ENCODE data around the gene MRPL49. TPM values are rescaled to one million over a fixed set of nuclear protein-coding genes. Genes with fewer than 3 reads are reported as not detected.

MRPL49 gene
- total and polyA plus RNA-seq, 2 of the 13 experiments (the other 11 are each of a cell fraction or from before 2014, with no cell fraction given), result 39.2 to 53.3 TPM

DNA sequence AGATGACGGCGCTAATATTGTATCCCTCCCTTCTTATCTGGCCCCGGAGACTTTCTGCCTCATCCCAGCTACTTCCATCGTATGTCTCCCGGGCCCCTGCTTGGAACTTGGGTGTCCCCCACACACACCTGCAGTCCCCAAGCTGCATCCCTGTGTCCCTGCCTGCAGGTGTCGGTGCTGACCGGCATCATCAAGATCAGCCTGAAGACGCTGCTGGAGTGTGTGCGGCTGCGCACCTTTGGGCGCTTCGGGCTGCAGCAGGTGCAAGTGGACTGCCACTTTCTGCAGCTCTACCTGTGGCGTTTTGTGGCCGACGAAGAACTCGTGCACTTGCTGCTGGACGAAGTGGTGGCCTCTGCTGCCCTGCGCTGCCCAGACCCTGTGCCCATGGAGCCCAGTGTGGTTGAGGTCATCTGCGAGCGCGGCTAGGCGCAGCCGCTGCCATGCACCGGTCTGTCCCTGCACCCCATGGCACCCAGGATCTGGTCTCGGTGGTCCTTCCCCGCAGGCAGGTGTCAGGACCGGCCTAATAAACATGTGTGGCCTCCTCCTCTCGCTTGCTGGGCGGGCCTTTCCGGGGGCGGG, 10.9 kb upstream of the MRPL49 start (continued):
- TF ChIP-seq SNAI1 (CRISPR knock-in tag; IDR thresholded peaks at IDR 0.05; ENCODE audit: borderline replicate concordance) (no peak), HDAC1 (CRISPR knock-in tag; IDR thresholded peaks at IDR 0.05) (peak; percentile 46; the same call in 1 of the 2 replicates), GABPB1 (CRISPR knock-in tag; IDR thresholded peaks at IDR 0.05) (peak; percentile 77; the same call in 1 of the 2 replicates), ZNF761 (CRISPR knock-in tag; conservative IDR thresholded peaks at IDR 0.05) (0 out of 2 replicates have a peak, but pooled peaks have one; percentile 17), PTBP1 (IDR thresholded peaks at IDR 0.05; ENCODE audit: low read depth, low read length, poor library complexity, severe bottlenecking) (peak; percentile 19), RBM22 (optimal IDR thresholded peaks at IDR 0.05; ENCODE audit: low read length) (no peak), KLF12 (CRISPR knock-in tag; IDR thresholded peaks at IDR 0.05; ENCODE audit: borderline replicate concordance) (no peak), ZNF350 (CRISPR knock-in tag; IDR thresholded peaks at IDR 0.05; ENCODE audit: borderline replicate concordance, low read depth) (no peak; the same call in 1 of the 2 replicates), ZNF496 (CRISPR knock-in tag; IDR thresholded peaks at IDR 0.05; ENCODE audit: insufficient replicate concordance) (no peak), ZNF709 (CRISPR knock-in tag; IDR thresholded peaks at IDR 0.05) (peak; percentile 45; the same call in 1 of the 2 replicates), NONO (IDR thresholded peaks at IDR 0.05) (no peak), NONO (CRISPR knock-in tag; conservative IDR thresholded peaks at IDR 0.05) (no peak), MIXL1 (CRISPR knock-in tag; IDR thresholded peaks at IDR 0.05) (no peak), AHR (CRISPR knock-in tag; IDR thresholded peaks at IDR 0.05) (no peak), ZNF563 (CRISPR knock-in tag; IDR thresholded peaks at IDR 0.05) (0 out of 2 replicates have a peak, but pooled peaks have one; percentile 16), CBFB (CRISPR knock-in tag; IDR thresholded peaks at IDR 0.05) (no peak)
- TF ChIP-seq, protein P1, sequence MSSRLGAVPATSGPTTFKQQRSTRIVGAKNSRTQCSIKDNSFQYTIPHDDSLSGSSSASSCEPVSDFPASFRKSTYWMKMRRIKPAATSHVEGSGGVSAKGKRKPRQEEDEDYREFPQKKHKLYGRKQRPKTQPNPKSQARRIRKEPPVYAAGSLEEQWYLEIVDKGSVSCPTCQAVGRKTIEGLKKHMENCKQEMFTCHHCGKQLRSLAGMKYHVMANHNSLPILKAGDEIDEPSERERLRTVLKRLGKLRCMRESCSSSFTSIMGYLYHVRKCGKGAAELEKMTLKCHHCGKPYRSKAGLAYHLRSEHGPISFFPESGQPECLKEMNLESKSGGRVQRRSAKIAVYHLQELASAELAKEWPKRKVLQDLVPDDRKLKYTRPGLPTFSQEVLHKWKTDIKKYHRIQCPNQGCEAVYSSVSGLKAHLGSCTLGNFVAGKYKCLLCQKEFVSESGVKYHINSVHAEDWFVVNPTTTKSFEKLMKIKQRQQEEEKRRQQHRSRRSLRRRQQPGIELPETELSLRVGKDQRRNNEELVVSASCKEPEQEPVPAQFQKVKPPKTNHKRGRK (CRISPR knock-in tag; IDR thresholded peaks at IDR 0.05), result 0 out of 2 replicates have a peak, but pooled peaks have one; percentile 37
- TF ChIP-seq, protein P2, sequence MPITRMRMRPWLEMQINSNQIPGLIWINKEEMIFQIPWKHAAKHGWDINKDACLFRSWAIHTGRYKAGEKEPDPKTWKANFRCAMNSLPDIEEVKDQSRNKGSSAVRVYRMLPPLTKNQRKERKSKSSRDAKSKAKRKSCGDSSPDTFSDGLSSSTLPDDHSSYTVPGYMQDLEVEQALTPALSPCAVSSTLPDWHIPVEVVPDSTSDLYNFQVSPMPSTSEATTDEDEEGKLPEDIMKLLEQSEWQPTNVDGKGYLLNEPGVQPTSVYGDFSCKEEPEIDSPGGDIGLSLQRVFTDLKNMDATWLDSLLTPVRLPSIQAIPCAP (CRISPR knock-in tag; IDR thresholded peaks at IDR 0.05; ENCODE audit: low read depth), result 0 out of 2 replicates have a peak, but pooled peaks have one; percentile 44
- TF ChIP-seq, protein P3, sequence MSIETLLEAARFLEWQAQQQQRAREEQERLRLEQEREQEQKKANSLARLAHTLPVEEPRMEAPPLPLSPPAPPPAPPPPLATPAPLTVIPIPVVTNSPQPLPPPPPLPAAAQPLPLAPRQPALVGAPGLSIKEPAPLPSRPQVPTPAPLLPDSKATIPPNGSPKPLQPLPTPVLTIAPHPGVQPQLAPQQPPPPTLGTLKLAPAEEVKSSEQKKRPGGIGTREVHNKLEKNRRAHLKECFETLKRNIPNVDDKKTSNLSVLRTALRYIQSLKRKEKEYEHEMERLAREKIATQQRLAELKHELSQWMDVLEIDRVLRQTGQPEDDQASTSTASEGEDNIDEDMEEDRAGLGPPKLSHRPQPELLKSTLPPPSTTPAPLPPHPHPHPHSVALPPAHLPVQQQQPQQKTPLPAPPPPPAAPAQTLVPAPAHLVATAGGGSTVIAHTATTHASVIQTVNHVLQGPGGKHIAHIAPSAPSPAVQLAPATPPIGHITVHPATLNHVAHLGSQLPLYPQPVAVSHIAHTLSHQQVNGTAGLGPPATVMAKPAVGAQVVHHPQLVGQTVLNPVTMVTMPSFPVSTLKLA (IDR thresholded peaks at IDR 0.05), result 0 out of 2 replicates have a peak, but pooled peaks have one; percentile 13
- TF ChIP-seq, protein P4, sequence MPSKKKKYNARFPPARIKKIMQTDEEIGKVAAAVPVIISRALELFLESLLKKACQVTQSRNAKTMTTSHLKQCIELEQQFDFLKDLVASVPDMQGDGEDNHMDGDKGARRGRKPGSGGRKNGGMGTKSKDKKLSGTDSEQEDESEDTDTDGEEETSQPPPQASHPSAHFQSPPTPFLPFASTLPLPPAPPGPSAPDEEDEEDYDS (CRISPR knock-in tag; IDR thresholded peaks at IDR 0.05), result no peak
- TF ChIP-seq, protein P5, sequence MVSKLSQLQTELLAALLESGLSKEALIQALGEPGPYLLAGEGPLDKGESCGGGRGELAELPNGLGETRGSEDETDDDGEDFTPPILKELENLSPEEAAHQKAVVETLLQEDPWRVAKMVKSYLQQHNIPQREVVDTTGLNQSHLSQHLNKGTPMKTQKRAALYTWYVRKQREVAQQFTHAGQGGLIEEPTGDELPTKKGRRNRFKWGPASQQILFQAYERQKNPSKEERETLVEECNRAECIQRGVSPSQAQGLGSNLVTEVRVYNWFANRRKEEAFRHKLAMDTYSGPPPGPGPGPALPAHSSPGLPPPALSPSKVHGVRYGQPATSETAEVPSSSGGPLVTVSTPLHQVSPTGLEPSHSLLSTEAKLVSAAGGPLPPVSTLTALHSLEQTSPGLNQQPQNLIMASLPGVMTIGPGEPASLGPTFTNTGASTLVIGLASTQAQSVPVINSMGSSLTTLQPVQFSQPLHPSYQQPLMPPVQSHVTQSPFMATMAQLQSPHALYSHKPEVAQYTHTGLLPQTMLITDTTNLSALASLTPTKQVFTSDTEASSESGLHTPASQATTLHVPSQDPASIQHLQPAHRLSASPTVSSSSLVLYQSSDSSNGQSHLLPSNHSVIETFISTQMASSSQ (IDR thresholded peaks at IDR 0.05; ENCODE audit: low read depth), result no peak
- TF ChIP-seq, protein P5 (CRISPR knock-in tag; IDR thresholded peaks at IDR 0.05; ENCODE audit: borderline replicate concordance), result 0 out of 2 replicates have a peak, but pooled peaks have one; percentile 8

Measured in HepG2 (cell line).